IgD-negative memory B cell (primary cell): ENCODE measurements around the gene IMP4. TPM values are rescaled to one million over a fixed set of nuclear protein-coding genes. Genes with fewer than 3 reads are reported as not detected.
A peak's percentile ranks its signal among the peaks of the same experiment; 100 is the strongest.

Experiments
- H3K27ac Mint-ChIP-seq, 3 donors: one replicate each; pipeline ENCODE4 v1.8.0; 2020 to 2022; ENCODE audit warnings: mild to moderate bottlenecking in 3 of 3, mixed read lengths in 3 of 3, moderate library complexity in 1 of 3
- H3K27me3 Mint-ChIP-seq: one replicate; pipeline ENCODE4 v1.8.0; 2021; ENCODE audit warnings: mixed read lengths
- H3K36me3 Mint-ChIP-seq: one replicate; pipeline ENCODE4 v1.8.0; 2020; ENCODE audit warnings: mild to moderate bottlenecking, mixed read lengths
- H3K4me1 Mint-ChIP-seq, 3 donors: one replicate each; pipeline ENCODE4 v1.8.0; 2020 to 2022; ENCODE audit warnings: mixed read lengths in 3 of 3, mild to moderate bottlenecking in 1 of 3
- H3K4me3 Mint-ChIP-seq, 4 donors: one replicate each; pipeline ENCODE4 v1.8.0; 2020 to 2022; ENCODE audit warnings: mild to moderate bottlenecking in 4 of 4, mixed read lengths in 4 of 4, moderate library complexity in 3 of 4
- H3K9me3 Mint-ChIP-seq, 3 donors: one replicate each; pipeline ENCODE4 v1.8.0; 2020 to 2021; ENCODE audit warnings: mixed read lengths in 3 of 3, mild to moderate bottlenecking in 1 of 3
- polyA plus RNA-seq: library from polyadenylated mRNA; unstranded; fragments of 300-500 nt; fragmentation: Illumina TruSeq; gene quantifications from one replicate; pipeline ENCODE4 v1.2.3, GENCODE V29; 2021

Gene IMP4
- polyA plus RNA-seq, 1 donor from 2014 or later = 102 TPM

DNA sequence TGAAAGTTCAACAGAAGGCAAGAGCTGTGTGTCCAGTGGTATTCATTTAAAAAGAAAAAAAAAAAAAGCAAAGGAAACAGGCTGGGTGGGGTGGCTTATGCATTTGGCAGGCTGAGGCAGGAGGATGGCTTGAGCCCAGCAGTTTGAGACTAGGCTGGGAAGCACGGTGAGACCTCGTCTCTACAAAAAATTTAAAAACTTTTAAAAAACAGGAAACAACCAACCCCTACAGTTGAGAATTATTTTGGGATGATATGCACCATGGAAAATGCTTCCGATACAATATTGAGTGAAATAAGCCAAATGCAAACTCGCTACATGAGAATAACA, 44.3 kb downstream of the IMP4 start:
- Mint-ChIP-seq H3K4me1 (peaks cover 45 to 56% (median 48%) of the 10 kb centered on the region in 3 donors), H3K36me3 (no peaks in the 10 kb centered on the region), H3K4me3 (peak overlapping the region; percentile 8 to 89 (median 32)), H3K27ac (peak overlapping the region in 2 of 3 donors; percentile 23 to 84), H3K9me3 (no peaks in the 10 kb centered on the region), H3K27me3 (peaks cover 2% of the 10 kb centered on the region)

DNA sequence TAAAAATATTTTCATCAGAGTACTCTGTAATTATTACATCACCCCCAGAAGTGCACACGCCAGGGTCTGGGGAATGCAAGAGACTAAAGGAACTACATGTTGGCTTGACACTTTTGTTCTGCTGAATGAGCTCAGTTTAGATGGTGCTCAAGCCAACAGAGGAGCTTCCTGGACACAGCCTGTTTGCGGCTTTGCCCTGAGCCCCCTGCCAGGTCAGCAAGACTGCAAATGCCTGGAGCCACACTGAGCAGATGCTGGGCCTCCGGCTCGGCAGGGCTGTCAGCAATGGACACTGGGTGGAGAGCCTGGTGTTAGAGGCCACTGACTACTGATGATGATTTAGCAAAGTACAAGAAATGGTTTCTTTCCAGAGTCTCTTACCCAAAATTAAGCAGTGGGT, 45.1 kb downstream of the IMP4 start:
- H3K4me3 Mint-ChIP-seq = peak overlapping the region in 3 of 4 donors; percentile 63 to 75 (median 68)
- H3K27me3 Mint-ChIP-seq = peaks cover 2% of the 10 kb centered on the region
- H3K4me1 Mint-ChIP-seq = peaks cover 45 to 58% (median 45%) of the 10 kb centered on the region in 3 donors
- no peaks in the 10 kb centered on the region for H3K36me3 Mint-ChIP-seq
- H3K27ac Mint-ChIP-seq = peak overlapping the region in 2 of 3 donors; percentile 46 to 84
- H3K9me3 Mint-ChIP-seq = no peaks in the 10 kb centered on the region

DNA sequence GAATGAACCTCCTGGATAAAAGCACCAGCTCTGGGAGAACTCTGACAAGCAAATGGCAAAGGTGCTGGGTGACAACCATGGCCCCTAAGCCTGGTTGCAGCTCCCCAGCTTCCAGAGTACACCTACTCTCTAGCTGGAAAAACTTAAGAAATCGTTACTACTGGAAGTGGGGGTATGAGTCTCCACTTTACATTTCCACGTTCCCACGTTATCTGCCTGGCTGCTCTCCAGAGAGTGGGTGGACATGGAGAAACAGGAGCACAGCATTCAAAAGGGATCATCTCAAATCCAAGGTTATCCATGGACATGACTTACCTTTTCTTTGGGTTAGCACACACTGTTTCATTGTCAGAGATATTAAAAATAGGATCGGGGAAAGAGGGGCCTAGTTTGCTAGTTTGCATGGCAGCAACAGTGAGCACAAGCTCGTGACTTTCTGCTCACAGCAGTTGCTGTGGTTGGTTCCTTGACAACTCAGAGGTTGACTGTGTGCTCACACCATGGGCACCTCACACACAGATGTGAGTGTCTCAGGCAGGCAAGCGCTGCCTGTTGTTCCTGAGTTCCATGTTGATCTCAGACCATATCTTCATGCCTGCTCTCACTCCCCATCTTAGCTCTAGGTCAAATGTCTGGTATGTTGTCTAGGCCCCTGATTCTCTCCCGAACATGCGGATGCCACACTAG, 45.7 kb downstream of the IMP4 start:
- peak overlapping the region in 3 of 4 donors; percentile 61 to 75 (median 63) for H3K4me3 Mint-ChIP-seq
- peaks cover 45 to 56% (median 45%) of the 10 kb centered on the region in 3 donors for H3K4me1 Mint-ChIP-seq
- peak overlapping the region in 2 of 3 donors; percentile 39 to 46 for H3K27ac Mint-ChIP-seq
- no peaks in the 10 kb centered on the region for H3K36me3 Mint-ChIP-seq
- no peaks in the 10 kb centered on the region for H3K9me3 Mint-ChIP-seq
- peaks cover 2% of the 10 kb centered on the region for H3K27me3 Mint-ChIP-seq

DNA sequence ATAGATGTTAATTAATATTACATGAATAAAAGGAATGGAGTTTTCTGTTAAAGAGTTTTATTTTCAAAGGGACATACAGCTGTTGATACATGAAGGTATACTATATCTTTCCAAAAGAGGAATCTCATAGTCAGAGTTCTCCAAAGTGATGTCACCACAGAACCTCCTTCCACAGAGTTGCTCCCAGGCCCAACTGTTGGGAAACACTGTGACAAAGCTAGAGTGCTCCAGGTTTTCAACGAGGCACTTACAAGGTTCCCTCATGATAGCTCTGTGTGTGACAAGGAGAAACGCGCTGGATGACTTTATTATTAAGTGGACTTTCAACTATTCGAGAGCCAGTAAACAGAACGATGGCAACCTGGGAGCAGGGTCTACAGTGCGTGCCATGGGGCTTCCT, 46.7 kb downstream of the IMP4 start:
- peaks cover 2% of the 10 kb centered on the region for H3K27me3 Mint-ChIP-seq
- no peaks in the 10 kb centered on the region for H3K36me3 Mint-ChIP-seq
- H3K9me3 Mint-ChIP-seq = no peaks in the 10 kb centered on the region
- peak overlapping the region in 2 of 4 donors; percentile 75 to 97 for H3K4me3 Mint-ChIP-seq
- peaks cover 45 to 56% (median 45%) of the 10 kb centered on the region in 3 donors for H3K4me1 Mint-ChIP-seq
- H3K27ac Mint-ChIP-seq = no peak overlapping the region

DNA sequence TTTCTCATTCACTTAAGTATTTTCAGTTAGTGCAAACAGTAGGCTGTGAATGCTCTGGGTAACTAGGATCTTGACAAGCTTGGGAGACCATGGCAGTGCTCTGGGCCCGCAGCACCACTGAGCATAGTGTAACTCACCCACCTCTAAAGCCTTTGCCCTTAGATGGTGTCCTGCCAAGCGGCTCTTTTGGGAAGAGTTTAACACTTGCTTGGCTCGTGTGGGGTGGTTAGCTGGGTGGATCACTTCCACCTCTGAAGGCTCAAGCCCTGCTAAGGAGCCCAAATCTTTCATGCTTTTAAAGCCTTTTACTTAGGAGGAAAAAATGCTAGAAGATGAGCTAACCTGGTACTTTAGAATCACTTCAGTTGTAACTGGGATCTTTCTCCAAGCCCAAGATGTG, 47.1 kb downstream of the IMP4 start:
- Mint-ChIP-seq H3K4me1 (peaks cover 45 to 56% (median 45%) of the 10 kb centered on the region in 3 donors), H3K27me3 (peaks cover 2% of the 10 kb centered on the region), H3K4me3 (peak overlapping the region; percentile 48 to 97 (median 84)), H3K9me3 (no peaks in the 10 kb centered on the region), H3K36me3 (no peaks in the 10 kb centered on the region), H3K27ac (peak overlapping the region in 1 of 3 donors; percentile 88)

DNA sequence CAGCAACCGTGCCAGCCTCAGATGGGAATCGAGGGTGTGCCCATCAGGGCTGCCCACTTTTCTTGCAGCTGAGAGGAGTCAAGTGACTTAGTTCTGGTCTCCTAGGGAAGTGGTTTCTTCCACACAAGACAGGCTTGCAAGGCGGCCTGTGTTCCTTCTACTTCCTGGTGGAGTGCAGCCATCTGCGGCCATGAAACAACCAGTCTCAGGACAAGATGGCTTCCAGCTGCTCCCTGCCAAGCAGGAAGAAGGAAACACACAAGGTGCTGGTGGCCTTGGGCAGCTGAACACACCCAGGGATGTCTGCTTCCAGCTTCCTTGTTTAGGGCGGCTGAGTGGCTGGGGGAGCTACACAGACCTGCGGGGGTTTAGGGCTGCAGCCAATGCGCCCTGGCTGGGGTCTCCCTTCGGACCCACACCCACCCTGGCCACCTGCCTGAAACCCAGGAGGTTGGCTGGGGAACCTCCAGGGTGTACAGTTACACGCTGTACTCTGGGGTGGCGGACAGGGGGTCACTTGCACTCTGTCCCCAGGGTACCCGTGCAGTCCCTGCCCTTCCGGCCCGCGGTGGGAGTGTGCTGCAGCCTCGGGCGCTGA, 47.9 kb downstream of the IMP4 start:
- Mint-ChIP-seq H3K27ac (peak overlapping the region; percentile 19 to 95 (median 88)), H3K27me3 (peaks cover 2% of the 10 kb centered on the region), H3K9me3 (no peaks in the 10 kb centered on the region), H3K36me3 (peaks cover 1% of the 10 kb centered on the region), H3K4me1 (peaks cover 40 to 52% (median 41%) of the 10 kb centered on the region in 3 donors), H3K4me3 (peak overlapping the region; percentile 75 to 97 (median 94))

DNA sequence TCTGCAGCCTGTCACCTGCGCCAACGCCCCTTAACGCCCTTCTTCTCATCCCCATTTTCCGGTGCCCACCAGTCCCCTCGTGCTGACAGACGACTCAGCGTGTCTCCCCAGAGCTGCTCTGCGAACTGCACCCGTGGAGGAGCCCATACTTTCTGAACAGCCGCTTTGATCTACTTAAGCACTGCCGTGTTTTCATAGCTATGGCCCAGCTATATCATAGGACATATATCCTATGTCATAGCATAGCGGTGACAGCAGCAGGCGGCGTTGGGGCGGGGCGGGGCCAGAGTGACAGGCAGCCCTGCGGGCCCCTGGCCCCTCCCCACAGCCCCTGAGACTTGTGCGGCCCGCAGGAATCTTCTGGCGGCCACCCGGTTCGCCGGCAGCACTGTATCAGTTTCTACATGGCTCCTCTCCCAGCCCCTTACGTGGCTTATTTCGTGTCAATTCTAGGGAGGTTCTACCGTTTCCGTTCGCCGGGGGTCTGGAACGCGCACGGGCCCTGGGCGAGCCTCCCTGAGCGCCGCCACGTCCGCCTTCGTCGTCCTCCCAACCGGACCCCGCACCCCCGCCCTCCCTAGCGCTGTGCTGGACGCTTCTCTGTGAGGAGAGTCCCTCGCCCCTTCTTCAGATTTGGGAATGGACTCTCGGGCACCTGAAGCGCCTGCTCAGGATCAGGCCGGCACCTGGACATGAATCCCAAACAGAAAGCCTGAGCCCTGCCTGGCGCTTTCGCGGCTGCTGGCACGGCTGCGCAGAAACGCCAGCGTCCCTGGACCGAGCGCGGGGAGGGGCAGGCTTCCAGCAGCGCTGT, 48.6 kb downstream of the IMP4 start:
- Mint-ChIP-seq H3K27ac (peak overlapping the region; percentile 14 to 95 (median 19)), H3K9me3 (no peaks in the 10 kb centered on the region), H3K4me1 (peaks cover 34 to 47% (median 36%) of the 10 kb centered on the region in 3 donors), H3K27me3 (peaks cover 2% of the 10 kb centered on the region), H3K36me3 (peaks cover 1% of the 10 kb centered on the region), H3K4me3 (peak overlapping the region; percentile 75 to 97 (median 94))

DNA sequence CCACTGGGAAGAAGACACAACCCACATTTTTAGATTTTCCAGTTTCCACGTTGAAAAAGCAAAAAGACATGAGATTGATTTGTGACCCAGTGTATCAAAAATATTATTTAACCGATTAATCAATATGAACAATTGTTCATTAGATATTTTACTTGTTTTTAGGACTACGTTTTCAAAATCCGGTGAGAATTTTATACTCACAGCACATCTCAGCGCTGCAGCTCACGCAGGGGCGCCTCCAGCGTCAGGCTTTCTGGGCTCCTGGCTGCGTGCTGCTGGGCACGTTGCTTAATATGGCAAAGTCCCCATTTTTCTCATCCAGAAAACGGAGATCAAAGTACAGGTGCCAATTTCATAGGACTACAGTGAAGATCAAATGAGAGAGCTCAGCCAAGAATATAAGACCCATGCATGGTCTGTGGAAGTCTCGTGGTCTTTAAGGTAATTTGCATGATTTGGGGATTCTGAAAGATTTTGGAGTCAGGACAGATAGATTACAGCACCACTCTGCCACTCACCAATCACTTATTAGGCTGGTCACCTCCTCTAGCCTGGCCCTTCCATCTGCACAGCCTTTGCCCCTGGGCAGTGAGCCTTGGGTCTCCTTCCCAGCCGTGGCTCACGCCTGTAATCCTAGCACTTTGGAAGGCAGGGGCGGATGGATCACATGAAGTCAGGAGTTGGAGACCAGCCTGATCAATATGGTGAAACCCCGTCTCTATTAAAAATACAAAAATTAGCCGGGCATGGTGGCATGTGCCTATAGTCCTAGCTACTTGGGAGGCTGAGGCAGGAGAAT, 49.4 kb downstream of the IMP4 start:
- Mint-ChIP-seq H3K36me3 (peaks cover 1% of the 10 kb centered on the region), H3K4me1 (peaks cover 26 to 39% (median 28%) of the 10 kb centered on the region in 3 donors), H3K4me3 (peak overlapping the region; percentile 75 to 97 (median 94)), H3K27ac (peak overlapping the region in 1 of 3 donors; percentile 14), H3K9me3 (no peaks in the 10 kb centered on the region), H3K27me3 (peaks cover 2% of the 10 kb centered on the region)

DNA sequence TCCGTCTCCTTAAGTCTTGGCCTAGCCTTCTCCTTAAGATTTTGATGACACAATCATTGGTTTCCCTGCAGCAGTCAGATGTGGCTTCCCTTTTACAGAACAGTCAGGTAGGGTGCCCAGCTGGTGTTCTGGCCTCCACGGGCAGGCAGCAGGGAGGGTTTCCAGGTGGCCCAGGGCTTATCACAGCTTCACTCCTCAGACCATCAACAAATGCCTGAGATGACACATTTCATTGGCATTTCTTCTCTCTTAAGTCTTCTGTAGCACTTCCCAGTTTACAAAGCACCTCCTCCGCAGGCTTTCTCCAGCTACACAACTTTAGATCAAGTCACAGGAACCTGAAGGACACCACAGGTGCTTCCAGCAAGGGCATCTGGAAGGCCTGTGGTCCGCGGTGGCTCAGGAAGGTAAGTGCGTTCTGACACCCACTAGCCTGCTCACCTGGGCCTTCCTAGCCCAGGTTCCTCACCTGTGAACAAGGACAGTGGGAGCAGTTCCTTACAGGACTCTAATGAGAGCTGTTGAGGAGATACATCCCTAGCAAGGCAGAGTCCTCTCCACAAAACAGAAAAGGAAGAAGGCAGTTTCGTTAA, 50.7 kb downstream of the IMP4 start:
- Mint-ChIP-seq H3K36me3 (peaks cover 1% of the 10 kb centered on the region), H3K4me1 (peaks cover 21 to 26% (median 22%) of the 10 kb centered on the region in 3 donors), H3K27ac (peak overlapping the region in 1 of 3 donors; percentile 48), H3K4me3 (peak overlapping the region in 2 of 4 donors; percentile 67 to 82), H3K9me3 (no peaks in the 10 kb centered on the region), H3K27me3 (peaks cover 2% of the 10 kb centered on the region)

Other genes with a start within 250 kb of the IMP4 start
- not detected for gene POTEF, start 213.7 kb upstream of the IMP4 start, polyA plus RNA-seq
- not detected for gene CCDC74B, start 197.8 kb upstream of the IMP4 start, polyA plus RNA-seq
- 43.3 TPM for gene SMPD4, start 161.3 kb upstream of the IMP4 start, polyA plus RNA-seq
- gene MZT2B, start 160.6 kb upstream of the IMP4 start, polyA plus RNA-seq = 168 TPM
- not detected for gene TUBA3E, start 144.5 kb upstream of the IMP4 start, polyA plus RNA-seq
- gene PTPN18, start 13.2 kb downstream of the IMP4 start, polyA plus RNA-seq = 124 TPM
- not detected for gene POTEI, start 166.4 kb downstream of the IMP4 start, polyA plus RNA-seq
- not detected for gene CFC1B, start 178.3 kb downstream of the IMP4 start, polyA plus RNA-seq